ENCODE measurements around the gene VWA5B1. TPM values are rescaled to one million over a fixed set of nuclear protein-coding genes. Genes with fewer than 3 reads are reported as not detected.

Gene VWA5B1
- total and polyA plus RNA-seq, 2 of the 8 experiments (the other 6 are each of a cell fraction or from before 2014, with no cell fraction given): 0.54 to 2.3 TPM

GRCh38 chr1:20318521-20318920 is 27.8 kb downstream of the VWA5B1 start:
- POLR2A ChIA-PET (ENCODE audit: partially characterized antibody): no interaction called here
- no peak overlapping the region for H2BK20ac ChIP-seq (ENCODE audit: low read length)
- no peak overlapping the region for H3K27ac ChIP-seq (ENCODE audit: low read depth, low read length)
- no peak overlapping the region for H2AFZ ChIP-seq (ENCODE audit: low read length)
- H2BK12ac ChIP-seq (ENCODE audit: low read depth, low read length): no peak overlapping the region
- H3K56ac ChIP-seq (replicated peaks; ENCODE audit: insufficient read length, low read depth, low read length): no peak overlapping the region
- H3K27me3 ChIP-seq (replicated peaks in 1 of 4; ENCODE audit: control insufficient read depth in 3 of 4, extremely low read depth in 1 of 4, insufficient read depth in 3 of 4, low read length in 3 of 4): no peaks in the 10 kb centered on the region
- H3K14ac ChIP-seq (ENCODE audit: insufficient read length): no peak overlapping the region
- H2BK15ac ChIP-seq (ENCODE audit: low read length): no peak overlapping the region
- no peak overlapping the region for H2BK120ac ChIP-seq (replicated peaks; ENCODE audit: low read depth, low read length)
- H3K79me2 ChIP-seq (ENCODE audit: control insufficient read depth in 1 of 2, insufficient read depth in 2 of 2, low read length in 2 of 2): no peaks in the 10 kb centered on the region
- H3K18ac ChIP-seq (ENCODE audit: extremely low read depth, low read length): no peak overlapping the region
- H2BK5ac ChIP-seq (ENCODE audit: low read depth, low read length): no peak overlapping the region
- no peak overlapping the region for H4K91ac ChIP-seq (replicated peaks; ENCODE audit: insufficient read length, low read length)
- WGBS, 2 experiments (ENCODE audit: extremely low coverage in 1 of 2, insufficient coverage in 1 of 2, insufficient read length in 1 of 2, insufficient replicate concordance in 2 of 2, low coverage in 1 of 2, low lambda C conversion rate in 2 of 2, missing lambda C conversion rate in 1 of 2): 89% methylated on average over 13 of the region's 14 CpGs; no CpG with 5 or more reads in 1 of the 2 experiments
- DNase-seq (ENCODE audit: low read depth in 1 of 2, low spot score in 2 of 2) (no peak), FAIRE-seq (no peak)
- no peak overlapping the region for H3K4me3 ChIP-seq (ENCODE audit: extremely low read depth in 1 of 4, insufficient read depth in 2 of 4, low read depth in 3 of 4, low read length in 4 of 4)
- TF ChIP-seq SUZ12 (IDR thresholded peaks at IDR 0.05; ENCODE audit: low read length) (no peak), ZNF274 (IDR thresholded peaks at IDR 0.05; ENCODE audit: borderline replicate concordance, extremely low read depth, low read length) (no peak), RXRA (IDR thresholded peaks at IDR 0.05; ENCODE audit: insufficient read depth, low read depth, low read length) (no peak), SIRT6 (IDR thresholded peaks at IDR 0.05; ENCODE audit: low read length) (no peak), USF2 (IDR thresholded peaks at IDR 0.05; ENCODE audit: low read length) (no peak), TEAD4 (IDR thresholded peaks at IDR 0.05; ENCODE audit: low read depth, low read length) (no peak), CHD1 (IDR thresholded peaks at IDR 0.05; ENCODE audit: low read depth, low read length) (no peak)
- H3K4me1 ChIP-seq (replicated peaks in 1 of 4; ENCODE audit: control insufficient read depth in 3 of 4, insufficient read depth in 4 of 4, low read length in 3 of 4): no peaks in the 10 kb centered on the region
- H3K4me2 ChIP-seq (ENCODE audit: insufficient read depth in 1 of 2, low read depth in 2 of 2, low read length in 2 of 2): no peak overlapping the region
- H3K23me2 ChIP-seq (ENCODE audit: low read depth, low read length): no peaks in the 10 kb centered on the region
- H4K8ac ChIP-seq (ENCODE audit: extremely low read depth, insufficient read depth, low read length): no peak overlapping the region; the same call in 1 of the 2 replicates
- no peaks in the 10 kb centered on the region for H3K36me3 ChIP-seq (ENCODE audit: control insufficient read depth in 2 of 4, insufficient read depth in 4 of 4, low read length in 3 of 4)
- H2AK5ac ChIP-seq (ENCODE audit: low read depth, low read length): no peak overlapping the region
- no peaks in the 10 kb centered on the region for H3K9me3 ChIP-seq (ENCODE audit: insufficient read depth in 2 of 2, low read depth in 1 of 2, low read length in 1 of 2)
- no peaks in the 10 kb centered on the region for H3K79me1 ChIP-seq (ENCODE audit: low read depth, low read length)
- no peak overlapping the region for H3K23ac ChIP-seq (ENCODE audit: insufficient read length)
- H4K5ac ChIP-seq (ENCODE audit: insufficient read length, low read depth, low read length): no peak overlapping the region
- no peak overlapping the region for H3K4ac ChIP-seq (replicated peaks; ENCODE audit: insufficient read length, low read depth, low read length)
- CTCF ChIA-PET (ENCODE audit: partially characterized antibody): interaction anchor here (0.6 to 1.8 kb wide), 2 partner anchors 12 to 246 kb away, joined by 3 to 6 read pairs; no protein-coding TSS in a partner anchor
- H4K20me1 ChIP-seq (replicated peaks in 1 of 2; ENCODE audit: control insufficient read depth in 1 of 2, insufficient read depth in 2 of 2, low read length in 2 of 2): no peaks in the 10 kb centered on the region
- no peak overlapping the region for H3K9ac ChIP-seq (replicated peaks in 1 of 4; ENCODE audit: extremely low read depth in 1 of 4, low read depth in 3 of 4, low read length in 3 of 4)

All from H1 (cell line).